ENCODE data around the gene PBRM1.

DNA sequence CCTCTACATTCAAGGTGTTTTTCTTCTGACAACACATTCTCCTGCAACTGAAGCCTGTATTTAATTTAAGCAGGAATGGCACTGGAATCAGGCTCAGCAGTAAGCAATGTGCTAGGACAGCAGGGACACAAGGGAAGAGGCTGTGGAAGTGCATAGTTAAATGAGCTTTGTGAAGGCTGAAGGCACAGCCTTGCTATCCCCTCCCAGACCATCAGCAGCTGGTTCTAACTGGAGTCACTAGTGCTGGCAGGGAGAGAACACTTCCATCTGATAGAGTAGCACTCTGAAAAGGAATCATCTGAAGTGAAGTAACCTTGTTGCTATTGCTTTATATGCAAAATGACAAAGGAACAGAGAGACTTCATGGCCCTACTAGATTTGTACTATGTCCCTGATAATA lies 134.6 kb downstream of the PBRM1 start:
- TF ChIP-seq, protein P1, sequence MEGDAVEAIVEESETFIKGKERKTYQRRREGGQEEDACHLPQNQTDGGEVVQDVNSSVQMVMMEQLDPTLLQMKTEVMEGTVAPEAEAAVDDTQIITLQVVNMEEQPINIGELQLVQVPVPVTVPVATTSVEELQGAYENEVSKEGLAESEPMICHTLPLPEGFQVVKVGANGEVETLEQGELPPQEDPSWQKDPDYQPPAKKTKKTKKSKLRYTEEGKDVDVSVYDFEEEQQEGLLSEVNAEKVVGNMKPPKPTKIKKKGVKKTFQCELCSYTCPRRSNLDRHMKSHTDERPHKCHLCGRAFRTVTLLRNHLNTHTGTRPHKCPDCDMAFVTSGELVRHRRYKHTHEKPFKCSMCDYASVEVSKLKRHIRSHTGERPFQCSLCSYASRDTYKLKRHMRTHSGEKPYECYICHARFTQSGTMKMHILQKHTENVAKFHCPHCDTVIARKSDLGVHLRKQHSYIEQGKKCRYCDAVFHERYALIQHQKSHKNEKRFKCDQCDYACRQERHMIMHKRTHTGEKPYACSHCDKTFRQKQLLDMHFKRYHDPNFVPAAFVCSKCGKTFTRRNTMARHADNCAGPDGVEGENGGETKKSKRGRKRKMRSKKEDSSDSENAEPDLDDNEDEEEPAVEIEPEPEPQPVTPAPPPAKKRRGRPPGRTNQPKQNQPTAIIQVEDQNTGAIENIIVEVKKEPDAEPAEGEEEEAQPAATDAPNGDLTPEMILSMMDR (IDR thresholded peaks at IDR 0.05): no peak
- TF ChIP-seq POLR2A (IDR thresholded peaks at IDR 0.05): no peak
